Measurements from ENCODE around the gene TMEM191C.
"Not testable (repeated sequence)": the region's sequence is repeated elsewhere in the genome, so short reads cannot be mapped to it uniquely, and the experiment has no call there.

- not testable (repeated sequence) for TF ChIP-seq POLR2A, POLR2AphosphoS5, SPI1, TAF1 (IDR thresholded peaks at IDR 0.05; ENCODE audit: low read depth, low read length)
These were observed 20.5 kb downstream of the TMEM191C start for GRCh38 chr22:21487723-21488122.

Measured in GM12891 (cell line).